ENCODE measurements around the gene KL.

The KL gene

DNA sequence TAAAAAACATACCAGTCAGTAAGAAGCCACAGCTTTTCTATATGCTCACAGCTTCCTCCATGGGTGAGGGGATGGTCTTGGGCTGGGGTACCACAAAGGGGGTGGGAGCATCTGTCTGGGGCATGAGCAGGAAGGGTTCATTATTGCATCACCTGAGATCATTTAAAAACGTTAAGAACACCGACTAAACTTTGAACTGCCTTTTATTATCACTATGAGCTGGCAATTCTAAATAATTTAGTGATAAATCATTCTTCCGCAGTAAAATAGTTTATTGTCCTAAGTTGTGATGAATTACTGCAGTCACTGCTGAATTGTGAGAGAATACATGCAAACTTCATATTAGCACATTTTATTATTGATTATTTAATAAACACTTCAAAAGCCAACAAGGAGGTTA is 71.6 kb downstream of the KL start:
- DNase-seq: no peak

DNA sequence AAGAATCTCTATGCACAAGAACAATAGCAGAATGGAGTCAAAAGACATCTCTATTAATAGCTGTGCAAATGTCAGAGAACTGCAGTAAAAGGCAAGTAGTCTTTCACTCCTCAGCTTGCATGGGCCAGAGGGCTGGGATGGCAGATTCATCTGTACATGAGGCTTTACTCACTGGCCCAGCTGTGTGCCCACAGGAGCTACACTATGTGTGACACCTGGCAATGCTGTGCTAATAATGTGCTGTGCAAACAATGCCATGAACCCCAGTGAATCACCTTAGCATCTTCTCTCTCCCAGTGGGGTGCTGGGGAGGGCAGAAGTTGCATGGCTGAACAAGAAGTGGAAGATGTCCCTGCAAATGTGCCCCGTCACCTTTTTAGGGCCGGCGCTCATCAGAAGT is 73.1 kb downstream of the KL start:
- DNase-seq: no peak

DNA sequence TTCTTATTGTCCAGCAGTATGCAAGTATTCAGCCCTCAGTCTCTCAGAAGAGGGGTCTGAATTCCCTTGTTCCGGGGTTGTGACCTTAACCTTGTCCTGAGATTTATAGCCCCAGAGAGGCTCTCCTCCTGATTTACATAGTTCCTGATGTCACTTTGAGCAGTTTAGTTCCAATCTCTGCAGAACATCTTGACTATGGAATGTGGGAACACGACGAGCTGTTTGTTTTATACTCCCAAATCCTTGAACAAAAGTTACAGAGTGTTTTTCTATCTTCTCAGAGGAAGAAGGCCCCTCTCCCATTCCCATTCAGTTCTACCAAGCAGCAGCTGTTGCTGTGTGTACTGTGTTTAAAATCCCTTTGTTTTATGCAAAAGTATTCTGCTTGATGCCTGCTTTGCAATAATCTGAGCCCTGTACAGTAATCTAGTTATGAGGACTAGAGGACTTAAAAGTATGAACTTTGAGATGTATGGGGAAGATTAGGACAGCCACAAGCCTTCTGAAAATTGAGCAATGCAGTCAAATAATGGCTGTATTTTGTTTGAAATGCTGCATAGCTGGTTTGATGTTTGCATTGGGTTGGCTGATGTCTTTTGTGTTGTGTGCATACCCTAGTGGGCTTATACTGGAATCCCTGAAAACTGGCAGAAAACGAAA is 74.7 kb downstream of the KL start:
- no peak for DNase-seq

DNA sequence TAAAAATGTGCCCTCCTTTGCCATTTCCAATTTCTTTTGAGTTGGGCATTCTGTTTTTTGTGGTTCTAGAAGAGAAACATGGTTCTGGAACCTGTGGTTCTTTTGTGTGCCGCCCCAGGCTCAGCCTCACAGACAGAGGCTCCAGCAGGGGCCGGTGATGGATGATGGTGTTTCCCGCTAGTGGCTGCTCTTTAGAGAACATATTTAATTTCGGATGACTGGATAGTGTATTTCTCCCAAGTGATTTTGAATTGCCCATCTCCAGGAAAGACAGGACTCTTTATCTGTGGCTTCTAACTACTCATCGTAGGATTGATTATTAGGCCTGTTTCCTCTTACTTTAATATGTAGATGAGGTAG is 75.2 kb downstream of the KL start:
- no peak for DNase-seq

DNA sequence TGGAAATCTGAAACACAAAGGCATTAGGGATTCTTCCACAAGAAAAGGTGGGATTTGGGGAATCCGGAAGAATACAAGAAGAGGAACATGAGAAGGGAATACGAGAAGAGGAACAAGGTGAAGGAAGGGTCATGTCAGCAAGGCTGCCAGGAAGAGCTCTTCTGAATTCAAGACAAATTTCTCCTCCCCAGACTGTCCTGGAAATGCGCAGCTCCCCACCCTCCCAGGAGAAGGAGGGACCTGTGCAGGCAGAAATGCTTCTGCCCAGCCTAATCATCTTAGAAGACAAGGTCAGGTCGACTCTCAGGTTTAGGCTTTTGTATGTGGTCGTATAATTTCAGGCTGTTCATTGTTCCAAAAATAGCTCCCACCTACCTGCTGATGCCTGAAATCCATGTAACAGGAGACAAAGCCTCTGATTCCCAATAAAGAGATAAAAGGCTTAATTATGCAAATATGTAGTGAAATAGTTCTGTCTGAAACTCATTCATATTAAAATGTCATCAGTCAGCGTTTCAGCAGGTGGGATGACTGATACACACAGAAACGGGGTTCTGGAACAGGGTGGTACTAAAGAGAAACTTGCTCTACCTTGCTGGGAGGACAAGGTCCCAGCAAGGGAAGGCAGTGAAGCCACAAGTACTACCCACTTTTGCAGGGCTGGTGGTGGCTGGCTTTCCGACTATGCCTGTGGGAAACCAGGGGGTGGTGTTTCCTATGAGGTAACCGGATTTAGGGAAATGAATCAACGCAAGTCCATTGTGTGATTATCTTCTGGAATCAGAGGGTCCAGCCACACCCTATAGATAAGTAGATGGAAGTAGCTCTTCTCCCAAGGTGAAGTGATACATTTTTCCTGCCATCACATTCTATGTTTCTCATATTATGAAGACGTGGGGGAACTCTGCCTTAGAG is 76.1 kb downstream of the KL start:
- DNase-seq: no peak

DNA sequence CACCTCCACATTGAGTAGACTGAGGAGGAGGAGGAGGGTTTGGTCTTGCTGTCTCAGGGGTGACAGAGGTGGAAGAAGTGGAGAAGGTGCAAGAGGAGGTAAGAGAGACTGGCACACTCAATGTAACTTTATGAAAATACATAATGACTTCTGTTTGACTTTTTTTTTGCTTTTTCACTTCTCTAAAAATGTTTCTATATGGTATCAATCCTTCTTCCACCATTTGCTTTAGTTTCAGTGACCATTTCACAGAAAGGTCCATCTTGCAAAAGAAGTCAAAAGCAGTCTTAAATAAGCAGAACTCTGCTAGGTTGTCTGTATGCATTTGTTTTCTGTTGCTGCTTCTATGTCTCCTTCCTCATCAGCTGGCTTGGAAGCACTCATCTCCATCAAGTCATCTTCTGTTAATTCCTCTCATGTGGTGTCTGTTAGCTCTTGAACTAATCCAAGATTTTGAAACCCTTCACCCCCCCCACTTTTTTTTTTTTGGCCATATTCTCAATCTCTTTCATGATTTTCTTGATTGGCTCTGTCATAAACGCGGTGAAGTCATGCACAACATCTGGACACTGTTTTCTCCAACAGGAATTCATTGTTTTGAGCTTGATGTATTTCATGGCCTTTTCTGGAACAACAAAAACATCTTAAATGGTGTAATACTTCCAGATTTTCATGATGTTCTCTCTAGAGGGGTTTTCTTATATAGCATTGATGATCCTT is 80.8 kb downstream of the KL start:
- DNase-seq: no peak

DNA sequence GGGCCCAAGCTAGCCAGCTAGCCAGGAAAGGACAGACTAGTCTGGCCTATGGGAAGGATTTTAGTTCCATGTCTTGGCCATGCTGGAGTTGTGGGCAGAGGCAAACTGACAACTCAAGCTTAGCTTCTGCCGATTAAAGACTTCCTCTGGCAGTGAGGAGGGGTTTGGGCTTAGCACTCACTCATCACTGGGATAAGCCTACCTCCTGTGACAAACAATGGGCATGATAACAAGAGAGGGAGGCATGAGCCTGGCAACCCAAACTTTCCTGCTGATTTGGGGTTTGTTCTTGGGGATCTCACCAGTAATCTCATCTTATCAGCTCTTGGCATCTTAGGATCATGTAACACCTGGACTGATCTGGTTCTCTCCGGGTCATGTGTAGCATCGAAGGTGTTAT is 83.6 kb downstream of the KL start:
- no peak for DNase-seq

DNA sequence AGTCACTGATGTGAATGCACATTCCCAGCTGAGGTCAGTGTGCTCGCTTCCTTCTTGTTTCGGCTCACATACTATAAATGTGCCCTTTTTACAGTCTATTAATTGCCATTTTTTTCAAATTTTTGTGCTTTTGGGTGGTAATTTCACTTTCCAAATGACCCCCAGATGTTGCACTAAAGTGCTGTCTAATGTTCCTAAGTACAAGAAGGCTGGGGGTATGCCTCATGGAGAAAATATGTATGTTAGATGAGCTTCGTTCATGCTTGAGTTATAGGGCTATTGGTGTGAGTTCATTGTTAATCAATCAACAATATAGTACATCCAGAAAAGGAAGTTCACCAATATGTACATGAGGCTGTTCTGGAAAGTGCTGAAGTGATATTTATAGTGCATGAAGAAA is 84.7 kb downstream of the KL start:
- DNase-seq: no peak

DNA sequence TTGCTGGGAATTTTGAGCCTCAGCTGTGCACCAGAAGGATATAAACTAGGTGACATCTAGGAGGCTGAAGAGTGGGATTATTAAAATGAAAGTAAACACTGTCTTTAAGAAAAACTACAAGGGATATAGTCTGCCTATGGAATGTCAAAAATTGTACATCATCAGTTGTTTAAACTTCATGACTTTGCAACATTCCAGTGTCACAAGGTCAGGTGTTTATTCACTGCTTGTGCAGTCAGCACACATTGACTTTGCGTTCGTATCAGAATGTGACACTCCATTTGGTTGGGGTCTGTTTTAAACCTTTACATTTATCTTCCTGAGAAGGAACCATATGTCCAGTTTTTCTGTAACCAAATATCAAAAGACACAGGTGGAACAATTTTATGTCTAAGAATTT is 85.6 kb downstream of the KL start:
- DNase-seq: no peak

DNA sequence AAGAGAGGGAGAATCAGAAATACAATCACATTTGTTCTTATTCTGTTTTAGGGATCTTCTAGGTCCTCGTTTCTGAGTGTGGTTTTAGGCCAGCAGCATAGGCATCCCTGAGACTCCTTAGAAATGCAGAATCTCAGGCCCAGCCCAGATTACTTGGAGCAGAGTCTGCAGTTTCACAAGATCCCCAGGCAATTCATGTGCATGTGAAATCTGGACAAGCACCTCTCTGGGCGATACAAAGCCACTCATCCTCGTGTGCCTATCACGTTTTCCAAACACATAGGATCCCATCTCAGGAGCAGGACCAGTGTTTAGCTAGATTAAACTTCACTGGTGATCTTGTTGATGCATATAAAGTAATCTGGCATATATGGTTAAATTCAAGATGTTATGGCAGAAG is 87.2 kb downstream of the KL start:
- no peak for DNase-seq

DNA sequence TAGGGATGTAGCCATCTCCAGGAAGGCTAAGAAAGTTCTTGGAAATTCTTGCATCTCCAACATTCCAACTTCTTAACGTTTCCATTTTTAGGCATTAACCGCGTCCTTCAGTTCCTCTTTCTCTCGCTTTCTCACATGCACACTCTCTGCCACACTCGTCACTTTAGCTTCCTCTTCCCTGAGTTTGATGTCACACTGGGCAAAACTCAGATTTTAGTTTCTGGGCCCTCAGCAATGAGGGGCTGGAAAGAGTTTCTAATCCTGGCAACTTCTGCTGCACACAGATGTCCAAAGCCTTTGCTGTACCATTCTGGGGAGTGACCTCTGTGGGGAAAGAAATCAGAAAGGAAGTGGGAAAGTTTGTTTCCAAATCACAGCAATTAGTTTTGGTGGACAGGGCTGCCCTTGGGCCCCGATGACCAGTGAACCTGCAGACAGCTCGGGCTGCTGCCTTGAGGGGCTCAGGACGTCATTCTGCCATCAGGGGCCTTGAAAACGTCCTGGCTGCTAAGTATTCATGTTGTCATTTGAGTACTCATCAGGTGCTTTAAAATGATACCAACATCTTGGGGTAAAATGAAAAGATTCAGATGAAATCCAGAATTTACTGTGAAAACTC is 89.3 kb downstream of the KL start:
- DNase-seq: no peak

DNA sequence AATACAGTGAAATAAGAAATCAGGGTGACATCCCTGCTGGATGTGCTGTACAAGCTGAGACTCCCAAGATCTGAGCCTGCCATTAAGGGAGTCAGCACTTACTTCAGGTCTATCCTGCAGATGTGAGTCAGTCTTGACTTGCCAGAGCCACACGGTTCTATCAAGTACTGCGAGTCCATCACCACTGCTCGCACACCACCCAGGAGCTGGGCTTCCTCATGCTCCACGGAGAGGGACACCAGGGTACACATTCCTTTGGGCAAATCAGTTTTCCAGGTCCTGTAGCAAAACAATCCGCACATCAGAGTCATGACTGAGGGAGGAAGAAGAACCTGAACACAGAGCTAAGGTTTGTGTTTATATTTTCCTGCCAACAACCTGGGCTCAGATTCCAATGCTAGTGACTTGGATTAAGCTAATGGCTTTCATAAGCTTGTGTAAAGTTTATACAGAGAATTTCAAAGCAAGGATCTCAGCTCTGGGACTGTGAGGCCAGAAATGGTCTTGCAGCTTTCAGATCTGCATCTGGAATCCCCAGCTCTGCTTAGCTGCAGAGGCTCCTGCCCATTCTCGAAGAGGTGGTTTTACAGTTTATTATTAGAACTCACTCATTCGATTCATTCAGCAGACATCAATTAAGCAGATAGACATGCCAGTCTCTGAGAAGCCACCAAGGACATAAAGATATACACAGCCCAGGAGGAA is 90.6 kb downstream of the KL start:
- no peak for DNase-seq

DNA sequence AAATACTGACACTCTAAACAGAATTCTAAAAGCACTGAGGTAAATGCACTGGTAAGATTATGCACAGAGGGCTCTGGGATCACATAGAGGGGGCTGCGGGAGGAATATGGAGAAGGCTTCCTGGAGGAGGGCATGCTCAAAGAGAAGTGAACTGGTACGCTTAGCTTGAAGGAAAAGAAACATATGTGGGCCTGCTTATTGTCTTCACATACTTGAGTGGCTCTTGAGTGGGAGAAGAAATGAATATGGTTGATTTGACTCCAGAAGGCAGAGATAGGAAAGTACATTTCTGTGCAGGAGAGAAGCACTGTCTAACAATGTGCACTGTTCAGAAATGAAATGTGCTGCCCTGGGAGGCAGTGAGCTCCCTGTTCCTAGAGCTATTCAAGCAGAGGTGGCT is 91.1 kb downstream of the KL start:
- no peak for DNase-seq

DNA sequence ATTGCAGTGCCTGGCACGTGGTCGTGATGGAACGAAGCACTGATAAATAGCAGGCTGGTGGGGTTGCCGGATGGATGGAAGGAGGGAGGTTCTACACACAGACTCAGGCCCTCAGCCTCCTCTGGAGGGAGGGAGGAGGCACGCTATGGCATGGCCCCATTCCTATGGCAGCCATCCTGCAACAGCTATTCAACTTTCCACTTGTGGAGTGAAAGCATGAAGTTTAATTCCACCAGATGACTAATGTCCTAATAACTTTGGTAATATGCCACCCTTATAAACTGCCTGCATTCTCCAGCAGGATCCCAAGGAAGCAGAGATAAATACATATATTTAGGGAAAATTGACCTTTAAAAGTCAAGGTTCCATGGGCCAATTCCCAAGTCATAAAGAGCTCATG is 92.4 kb downstream of the KL start:
- no peak for DNase-seq

DNA sequence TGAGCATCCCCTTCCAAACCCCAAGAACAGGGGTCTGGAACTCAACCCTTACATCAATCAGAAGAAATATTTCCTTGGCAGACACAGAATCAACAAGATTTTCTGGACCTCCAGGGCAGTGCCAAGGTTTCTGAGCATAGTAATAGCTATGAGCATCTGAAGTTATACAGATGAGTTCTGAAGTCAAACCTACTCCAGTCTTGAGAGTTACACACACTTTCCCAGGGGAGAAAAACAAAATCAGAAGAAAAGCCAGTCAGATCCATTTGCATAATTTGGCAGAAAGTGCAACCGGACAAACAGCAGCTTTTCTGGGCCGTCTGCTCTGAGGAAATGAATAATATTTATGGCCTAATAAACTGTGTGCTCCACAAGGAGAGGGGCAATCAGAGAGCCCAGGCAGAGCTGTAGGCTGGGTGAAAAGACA is 93.1 kb downstream of the KL start:
- DNase-seq: no peak

DNA sequence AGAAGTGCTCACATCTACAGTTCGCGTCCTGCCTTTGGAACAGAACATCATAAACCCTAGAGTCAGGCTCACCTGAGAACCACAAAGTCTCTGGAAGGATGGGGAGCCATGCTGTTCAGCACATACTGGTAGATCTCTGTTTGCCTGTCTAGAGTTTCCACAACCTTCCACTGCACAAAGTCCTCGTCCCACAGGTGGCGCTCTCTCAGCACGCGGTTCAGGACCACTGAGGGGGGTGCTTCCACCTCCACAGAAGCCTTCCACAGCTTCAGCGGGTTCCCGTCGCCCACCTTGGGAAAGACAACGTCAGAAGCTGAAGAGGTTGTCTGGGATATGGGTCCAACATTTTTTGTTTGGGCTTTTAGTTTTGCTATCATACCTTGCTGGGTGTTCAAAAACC is 93.6 kb downstream of the KL start:
- no peak for DNase-seq

DNA sequence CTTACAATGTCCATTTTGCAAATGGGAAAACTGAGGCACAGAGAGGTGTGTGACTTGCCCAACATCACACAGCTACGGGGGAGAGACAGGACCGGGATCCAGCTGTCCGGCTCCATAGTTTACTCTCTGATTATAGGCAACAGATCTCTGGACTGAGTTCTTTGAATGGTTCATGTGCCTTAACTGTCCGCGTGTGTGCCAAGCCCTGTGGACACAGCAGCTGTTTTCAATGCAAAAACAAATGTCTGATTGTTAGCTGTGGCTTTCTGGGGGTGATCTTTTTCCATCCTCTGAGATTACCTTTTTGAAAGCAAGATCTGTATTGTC is 94.1 kb downstream of the KL start:
- no peak for DNase-seq

DNA sequence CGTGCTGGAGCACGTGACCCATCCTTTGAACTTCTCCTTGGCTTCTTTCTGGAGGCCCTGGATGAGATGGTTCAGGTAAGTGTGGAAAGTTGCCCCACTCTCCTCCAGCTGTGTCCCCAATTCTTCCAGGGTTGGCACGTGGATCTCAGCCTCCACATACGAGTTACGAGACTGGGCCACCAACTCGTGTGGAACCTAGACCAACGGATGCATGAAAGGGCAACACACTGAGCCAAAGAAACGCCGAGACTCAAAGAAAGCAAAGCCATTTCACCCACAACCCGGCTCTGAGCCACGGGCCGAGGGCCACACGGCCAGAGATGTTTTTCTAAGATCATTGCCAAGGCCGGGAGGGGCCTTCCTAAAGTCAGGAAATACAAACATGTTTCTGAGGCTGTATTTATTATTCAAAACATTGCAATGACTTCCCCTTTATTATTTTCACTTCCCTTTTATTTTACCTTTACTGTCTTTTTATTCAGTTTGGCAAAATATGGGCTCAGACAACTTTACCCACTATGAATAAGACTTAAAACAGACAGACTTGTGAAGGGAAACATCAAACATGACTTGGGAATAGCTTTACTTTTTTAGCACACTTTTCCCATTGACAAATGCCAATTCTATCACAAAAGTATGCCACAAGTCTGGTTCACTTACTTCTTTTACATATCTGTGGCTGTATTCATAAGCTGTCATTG is 94.6 kb downstream of the KL start:
- no peak for DNase-seq

DNA sequence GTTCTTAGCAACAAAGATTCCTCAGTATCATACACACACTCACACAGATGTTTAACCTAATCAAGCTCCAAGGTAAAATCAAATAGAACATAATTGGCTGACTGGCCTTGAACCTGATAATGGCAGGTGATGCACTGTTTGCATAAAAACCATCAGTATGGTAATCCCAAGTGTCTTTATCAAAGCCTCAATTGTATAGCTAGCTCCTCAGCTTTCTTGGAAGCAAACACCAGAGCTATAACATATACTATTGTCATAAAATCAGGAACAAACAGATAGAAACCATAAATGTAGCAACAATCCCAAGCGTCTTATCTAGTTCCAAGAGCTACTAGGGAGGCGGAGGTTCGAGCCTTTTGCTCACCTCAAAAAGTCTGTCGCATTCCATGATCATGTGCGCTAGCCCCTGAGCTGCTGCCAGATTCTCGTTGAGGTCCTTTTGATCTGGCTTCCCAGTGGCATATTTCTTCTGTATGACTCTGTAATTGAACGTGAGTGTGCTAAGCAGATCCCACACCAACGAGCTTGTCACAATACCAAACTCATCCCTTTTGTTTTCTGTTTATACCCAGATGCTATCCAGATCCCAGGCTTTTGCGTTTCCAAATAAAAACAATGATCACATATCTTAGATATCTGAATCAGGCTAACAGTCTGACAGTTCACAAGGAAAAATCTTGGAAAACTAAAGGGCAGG is 95.3 kb downstream of the KL start:
- DNase-seq: peak; percentile 4

DNA sequence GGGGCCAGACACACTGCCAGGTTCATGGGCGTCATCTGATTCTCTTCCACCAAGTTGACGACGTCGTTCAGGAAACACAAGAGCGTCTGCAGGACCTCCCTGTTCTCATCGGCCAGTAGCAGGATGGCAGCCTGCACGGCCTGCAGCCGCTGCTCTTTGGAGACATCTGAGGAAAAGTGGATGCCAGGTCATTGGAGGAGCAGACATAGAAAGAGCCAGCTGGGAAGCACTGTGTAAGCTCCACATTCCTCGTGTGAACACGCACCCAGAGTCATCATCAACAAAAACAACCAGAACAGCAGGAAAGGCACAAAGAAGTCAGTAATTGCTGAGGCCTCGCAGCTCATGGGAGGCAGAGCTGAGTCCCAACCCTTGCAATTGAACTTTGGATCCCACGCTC is 96.5 kb downstream of the KL start:
- no peak for DNase-seq

DNA sequence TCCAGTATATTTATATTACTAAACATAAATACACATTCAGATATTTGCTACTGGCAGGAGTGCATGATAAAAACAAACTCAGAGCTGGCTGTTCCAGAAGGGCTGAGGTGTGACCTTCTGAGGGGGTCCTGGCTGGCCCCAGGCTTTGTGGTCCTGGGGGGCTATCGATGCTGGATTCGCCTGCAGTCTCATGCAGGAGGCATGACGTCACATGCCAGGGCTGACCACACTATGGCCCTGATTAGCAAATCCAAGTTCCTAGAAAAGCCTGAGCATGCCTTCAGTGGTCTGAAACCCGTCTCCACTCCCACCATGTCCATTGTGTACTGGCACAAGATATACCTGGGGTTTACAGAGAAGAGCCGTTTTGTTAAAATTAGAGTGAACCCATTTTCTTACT is 97.9 kb downstream of the KL start:
- DNase-seq: no peak

DNA sequence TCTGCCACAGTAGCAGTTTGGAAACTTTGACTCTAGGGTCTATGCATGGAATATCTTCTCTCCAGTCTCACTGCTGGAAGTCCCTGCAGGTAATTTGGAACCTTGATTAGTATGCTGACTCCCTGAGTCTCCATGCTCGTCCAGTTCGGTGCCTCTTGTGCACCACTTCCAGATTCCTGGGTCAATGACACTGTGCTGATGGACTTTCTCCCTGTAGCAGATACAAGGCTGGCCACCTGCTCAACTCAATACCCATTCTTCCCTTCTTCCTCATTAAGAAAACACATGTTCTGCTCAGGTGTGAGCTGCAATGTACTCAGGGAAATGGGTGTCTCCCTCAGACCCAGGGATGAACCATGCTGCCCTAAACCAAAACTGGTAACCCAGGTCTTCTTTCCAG is 99.1 kb downstream of the KL start:
- no peak for DNase-seq

Measured in NCI-H1105 treated with DMSO at 0.1 percent for 48 hours (cell line).